ENCODE data around the gene NDUFS6. TPM values are rescaled to one million over a fixed set of nuclear protein-coding genes. Genes with fewer than 3 reads are reported as not detected.

The NDUFS6 gene
- total RNA-seq, 1 donor from 2014 or later: 26.8 TPM

GRCh38 chr5:1827025-1827885 lies 26.0 kb downstream of the NDUFS6 start:
- no peak for TF ChIP-seq POLR2A (IDR thresholded peaks at IDR 0.05)
- no peak for TF ChIP-seq POLR2AphosphoS5 (IDR thresholded peaks at IDR 0.05; ENCODE audit: insufficient read depth in 1 of 2, low read depth in 1 of 2)
- TF ChIP-seq, protein P1, sequence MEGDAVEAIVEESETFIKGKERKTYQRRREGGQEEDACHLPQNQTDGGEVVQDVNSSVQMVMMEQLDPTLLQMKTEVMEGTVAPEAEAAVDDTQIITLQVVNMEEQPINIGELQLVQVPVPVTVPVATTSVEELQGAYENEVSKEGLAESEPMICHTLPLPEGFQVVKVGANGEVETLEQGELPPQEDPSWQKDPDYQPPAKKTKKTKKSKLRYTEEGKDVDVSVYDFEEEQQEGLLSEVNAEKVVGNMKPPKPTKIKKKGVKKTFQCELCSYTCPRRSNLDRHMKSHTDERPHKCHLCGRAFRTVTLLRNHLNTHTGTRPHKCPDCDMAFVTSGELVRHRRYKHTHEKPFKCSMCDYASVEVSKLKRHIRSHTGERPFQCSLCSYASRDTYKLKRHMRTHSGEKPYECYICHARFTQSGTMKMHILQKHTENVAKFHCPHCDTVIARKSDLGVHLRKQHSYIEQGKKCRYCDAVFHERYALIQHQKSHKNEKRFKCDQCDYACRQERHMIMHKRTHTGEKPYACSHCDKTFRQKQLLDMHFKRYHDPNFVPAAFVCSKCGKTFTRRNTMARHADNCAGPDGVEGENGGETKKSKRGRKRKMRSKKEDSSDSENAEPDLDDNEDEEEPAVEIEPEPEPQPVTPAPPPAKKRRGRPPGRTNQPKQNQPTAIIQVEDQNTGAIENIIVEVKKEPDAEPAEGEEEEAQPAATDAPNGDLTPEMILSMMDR (IDR thresholded peaks at IDR 0.05): no peak
- peak in 1 of 2 donors; percentile 91 for DNase-seq (ENCODE audit: extremely low spot score in 2 of 2)
- H3K27me3 ChIP-seq: no peaks in the 10 kb centered on the region
- no peak overlapping the region for H3K4me3 ChIP-seq
- H3K27ac ChIP-seq: no peak overlapping the region
- peaks cover 0 to 3% of the 10 kb centered on the region in 2 donors for H3K36me3 ChIP-seq
- H3K9me3 ChIP-seq: no peaks in the 10 kb centered on the region
- no peaks in the 10 kb centered on the region for H3K4me1 ChIP-seq
- intact Hi-C loops (cut with DNase I): no loop called here

- Histone ChIP-seq H3K27me3 (no peaks in the 10 kb centered on the region), H3K4me3 (no peak overlapping the region), H3K27ac (no peak overlapping the region), H3K9me3 (no peaks in the 10 kb centered on the region), H3K36me3 (no peaks in the 10 kb centered on the region), H3K4me1 (no peaks in the 10 kb centered on the region)
- DNase-seq (ENCODE audit: extremely low spot score in 2 of 2): no peak
- intact Hi-C loops (cut with DNase I): no loop called here
- TF ChIP-seq POLR2AphosphoS5 (IDR thresholded peaks at IDR 0.05; ENCODE audit: insufficient read depth in 1 of 2, low read depth in 1 of 2) (no peak), POLR2A (IDR thresholded peaks at IDR 0.05) (no peak)
- TF ChIP-seq, protein P1 (IDR thresholded peaks at IDR 0.05): no peak
Measured at GRCh38 chr5:1827886-1828397, 26.7 kb downstream of the NDUFS6 start.

GRCh38 chr5:1830571-1831228 lies 29.5 kb downstream of the NDUFS6 start:
- intact Hi-C loops (cut with DNase I): no loop called here
- no peak for DNase-seq (ENCODE audit: extremely low spot score in 2 of 2)
- Histone ChIP-seq H3K36me3 (no peaks in the 10 kb centered on the region), H3K9me3 (no peaks in the 10 kb centered on the region), H3K27me3 (no peaks in the 10 kb centered on the region), H3K27ac (no peak overlapping the region), H3K4me3 (no peak overlapping the region), H3K4me1 (no peaks in the 10 kb centered on the region)
- TF ChIP-seq, protein P1 (IDR thresholded peaks at IDR 0.05): no peak
- TF ChIP-seq POLR2A (IDR thresholded peaks at IDR 0.05): no peak
- no peak for TF ChIP-seq POLR2AphosphoS5 (IDR thresholded peaks at IDR 0.05; ENCODE audit: insufficient read depth in 1 of 2, low read depth in 1 of 2)

GRCh38 chr5:1831257-1831656 lies 30.1 kb downstream of the NDUFS6 start:
- Histone ChIP-seq H3K4me1 (no peaks in the 10 kb centered on the region), H3K4me3 (no peak overlapping the region), H3K27me3 (no peaks in the 10 kb centered on the region), H3K9me3 (no peaks in the 10 kb centered on the region), H3K36me3 (no peaks in the 10 kb centered on the region), H3K27ac (no peak overlapping the region)
- intact Hi-C loops (cut with DNase I): no loop called here
- DNase-seq (ENCODE audit: extremely low spot score in 2 of 2): no peak
- TF ChIP-seq, protein P1 (IDR thresholded peaks at IDR 0.05): no peak
- TF ChIP-seq POLR2AphosphoS5 (IDR thresholded peaks at IDR 0.05; ENCODE audit: insufficient read depth in 1 of 2, low read depth in 1 of 2): no peak
- TF ChIP-seq POLR2A (IDR thresholded peaks at IDR 0.05): no peak

All from vagina (tissue), 2 donors.